Progenitor cell of endocrine pancreas (in vitro differentiated cells): Measurements from ENCODE around the gene CGNL1. TPM values are rescaled to one million over a fixed set of nuclear protein-coding genes. Genes with fewer than 3 reads are reported as not detected.

ENCODE experiments used
- DNase-seq: peaks from one replicate; pipeline ENCODE4 v3.0.0; 2021; ENCODE audit warnings: low spot score; ENCODE audit not compliant: unreplicated experiment
- H3K27ac Mint-ChIP-seq: 2 replicates; pipeline ENCODE4 v1.8.0; 2021; ENCODE audit warnings: mild to moderate bottlenecking, moderate library complexity, mixed read lengths
- H3K27me3 Mint-ChIP-seq: 2 replicates; pipeline ENCODE4 v1.8.0; 2021; ENCODE audit warnings: mixed read lengths
- H3K36me3 Mint-ChIP-seq: 2 replicates; pipeline ENCODE4 v1.8.0; 2022; ENCODE audit warnings: mixed read lengths; ENCODE audit not compliant: insufficient read depth
- H3K4me1 Mint-ChIP-seq: 2 replicates; pipeline ENCODE4 v1.8.0; 2021; ENCODE audit warnings: low read depth, mixed read lengths
- H3K4me3 Mint-ChIP-seq: 2 replicates; pipeline ENCODE4 v1.8.0; 2021; ENCODE audit warnings: low read depth, mild to moderate bottlenecking, moderate library complexity, mixed read lengths
- H3K9me3 Mint-ChIP-seq: 2 replicates; pipeline ENCODE4 v1.8.0; 2021; ENCODE audit warnings: low read depth, mixed read lengths
- total RNA-seq: library from RNA; stranded (reverse); gene quantifications from 2 replicates; pipeline ENCODE4 v1.2.1, GENCODE V29; 2021
- TF ChIP-seq, protein P1 (sequence below): fragments of 200-600 bp; sonication (generic); IDR thresholded peaks from one replicate; pipeline ENCODE4 v1.5.0; 2021; ENCODE audit warnings: antibody characterized with exemption, mild to moderate bottlenecking; ENCODE audit not compliant: unreplicated experiment

Gene CGNL1
- total RNA-seq, 1 donor from 2014 or later = 41.9 TPM

DNA sequence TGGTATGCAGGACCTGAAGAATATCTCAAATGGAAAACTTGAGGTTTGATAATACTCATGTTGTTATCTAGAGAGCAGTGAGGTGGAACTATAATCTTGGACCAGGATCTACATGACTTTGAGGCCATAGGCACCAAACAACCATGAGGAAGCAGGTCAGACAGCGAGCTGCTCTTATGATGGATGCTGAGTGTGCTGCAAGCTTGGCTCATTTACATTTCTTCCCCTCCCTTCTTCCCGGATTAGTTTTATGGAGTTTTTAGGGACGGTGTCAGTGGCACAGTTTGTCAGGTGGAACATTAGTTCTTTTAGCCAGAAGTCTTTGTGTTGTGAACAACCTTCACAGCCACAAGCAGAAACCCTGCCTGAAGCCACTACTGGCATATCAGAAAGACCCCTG, 207.4 kb downstream of the CGNL1 start:
- peaks cover 9% of the 10 kb centered on the region for H3K36me3 Mint-ChIP-seq
- H3K27me3 Mint-ChIP-seq = peaks cover 5% of the 10 kb centered on the region
- H3K4me1 Mint-ChIP-seq = peaks cover 29% of the 10 kb centered on the region
- no peak overlapping the region for H3K4me3 Mint-ChIP-seq
- no peak for DNase-seq
- no peak overlapping the region for H3K27ac Mint-ChIP-seq
- H3K9me3 Mint-ChIP-seq = peaks cover 16% of the 10 kb centered on the region
- TF ChIP-seq, protein P1, sequence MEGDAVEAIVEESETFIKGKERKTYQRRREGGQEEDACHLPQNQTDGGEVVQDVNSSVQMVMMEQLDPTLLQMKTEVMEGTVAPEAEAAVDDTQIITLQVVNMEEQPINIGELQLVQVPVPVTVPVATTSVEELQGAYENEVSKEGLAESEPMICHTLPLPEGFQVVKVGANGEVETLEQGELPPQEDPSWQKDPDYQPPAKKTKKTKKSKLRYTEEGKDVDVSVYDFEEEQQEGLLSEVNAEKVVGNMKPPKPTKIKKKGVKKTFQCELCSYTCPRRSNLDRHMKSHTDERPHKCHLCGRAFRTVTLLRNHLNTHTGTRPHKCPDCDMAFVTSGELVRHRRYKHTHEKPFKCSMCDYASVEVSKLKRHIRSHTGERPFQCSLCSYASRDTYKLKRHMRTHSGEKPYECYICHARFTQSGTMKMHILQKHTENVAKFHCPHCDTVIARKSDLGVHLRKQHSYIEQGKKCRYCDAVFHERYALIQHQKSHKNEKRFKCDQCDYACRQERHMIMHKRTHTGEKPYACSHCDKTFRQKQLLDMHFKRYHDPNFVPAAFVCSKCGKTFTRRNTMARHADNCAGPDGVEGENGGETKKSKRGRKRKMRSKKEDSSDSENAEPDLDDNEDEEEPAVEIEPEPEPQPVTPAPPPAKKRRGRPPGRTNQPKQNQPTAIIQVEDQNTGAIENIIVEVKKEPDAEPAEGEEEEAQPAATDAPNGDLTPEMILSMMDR = no peak

DNA sequence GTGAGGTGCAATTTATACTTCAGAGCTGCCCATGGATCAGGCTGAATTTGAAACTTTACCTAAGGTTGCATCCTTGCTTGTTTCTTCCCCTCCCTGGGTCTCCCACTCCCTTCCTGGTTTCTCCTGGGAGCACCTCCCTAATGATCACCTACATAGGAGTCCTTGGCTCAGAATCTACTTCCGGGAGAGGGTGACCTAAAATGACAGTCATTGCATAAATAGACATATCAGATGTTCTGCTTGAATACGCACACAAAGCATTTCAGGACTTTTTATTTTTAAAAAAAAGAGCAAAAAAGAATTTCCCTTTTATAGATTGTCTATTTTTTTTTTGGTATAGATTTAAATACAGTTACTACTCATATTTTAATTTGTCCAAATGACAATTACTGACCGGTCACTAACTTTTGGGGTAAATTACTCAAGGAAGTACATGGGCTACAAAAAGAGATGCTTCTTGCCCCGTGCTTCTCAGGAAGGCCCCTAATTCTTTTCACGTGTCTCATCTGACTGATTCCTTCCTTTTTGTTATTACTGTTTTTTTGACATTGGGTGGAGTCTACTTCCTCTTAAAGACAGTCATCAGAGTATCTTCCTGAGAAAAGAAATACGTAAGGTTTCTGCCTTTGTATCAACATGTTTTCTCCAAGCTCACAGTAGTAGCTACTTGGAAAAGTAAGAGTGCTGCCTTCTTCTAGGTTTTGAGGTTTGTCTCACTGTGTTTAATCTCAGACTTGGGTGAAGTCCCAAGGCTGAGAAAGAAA, 210.5 kb downstream of the CGNL1 start:
- H3K27ac Mint-ChIP-seq = no peak overlapping the region
- TF ChIP-seq, protein P1 = no peak
- H3K4me3 Mint-ChIP-seq = no peak overlapping the region
- peaks cover 9% of the 10 kb centered on the region for H3K36me3 Mint-ChIP-seq
- peaks cover 14% of the 10 kb centered on the region for H3K9me3 Mint-ChIP-seq
- no peak for DNase-seq
- peaks cover 16% of the 10 kb centered on the region for H3K4me1 Mint-ChIP-seq
- peaks cover 14% of the 10 kb centered on the region for H3K27me3 Mint-ChIP-seq

GRCh38 chr15:57589281-57589680, 213.0 kb downstream of the CGNL1 start:
- Mint-ChIP-seq H3K27me3 (peaks cover 14% of the 10 kb centered on the region), H3K36me3 (peaks cover under 1% of the 10 kb centered on the region), H3K9me3 (no peaks in the 10 kb centered on the region), H3K4me1 (peaks cover 18% of the 10 kb centered on the region), H3K4me3 (no peak overlapping the region), H3K27ac (no peak overlapping the region)
- TF ChIP-seq, protein P1 = no peak
- no peak for DNase-seq

- Mint-ChIP-seq H3K4me3 (peak overlapping the region; percentile 56), H3K36me3 (peaks cover 1% of the 10 kb centered on the region), H3K27ac (peak overlapping the region; percentile 15), H3K27me3 (peaks cover 14% of the 10 kb centered on the region), H3K9me3 (no peaks in the 10 kb centered on the region), H3K4me1 (peaks cover 20% of the 10 kb centered on the region)
- no peak for DNase-seq
- TF ChIP-seq, protein P1 = no peak
Measured at GRCh38 chr15:57589754-57590153, 213.4 kb downstream of the CGNL1 start.

DNA sequence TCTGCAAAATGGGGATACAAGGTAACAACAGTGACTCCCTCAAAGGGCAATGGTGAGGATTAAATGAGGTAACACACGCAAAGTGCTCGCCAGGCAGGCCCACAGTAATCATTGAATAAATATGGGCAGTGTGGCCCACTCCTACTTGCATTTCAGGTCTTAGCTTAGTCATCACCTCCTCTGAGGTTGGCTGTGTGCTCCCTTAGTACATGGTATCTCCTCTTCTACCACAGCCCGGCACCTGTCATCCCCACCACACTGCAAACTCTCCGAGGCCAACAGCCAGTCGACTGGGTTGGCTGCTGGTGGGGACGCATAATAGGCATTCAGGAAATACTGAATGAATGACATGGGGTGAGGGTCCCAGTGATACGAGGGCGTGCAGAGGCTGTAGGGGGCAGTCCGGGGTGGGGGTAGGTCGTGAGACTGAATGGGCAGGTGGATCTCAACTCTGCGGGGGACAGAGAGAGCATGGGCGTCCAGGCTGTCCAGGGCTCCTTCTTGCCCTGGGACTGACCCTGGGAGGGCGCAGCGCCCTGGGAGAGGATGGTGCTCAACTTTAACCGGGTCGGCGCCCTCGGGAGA, 215.0 kb downstream of the CGNL1 start:
- Mint-ChIP-seq H3K36me3 (peaks cover 1% of the 10 kb centered on the region), H3K4me3 (peak overlapping the region; percentile 76), H3K9me3 (no peaks in the 10 kb centered on the region), H3K4me1 (peaks cover 29% of the 10 kb centered on the region), H3K27me3 (peaks cover 14% of the 10 kb centered on the region), H3K27ac (no peak overlapping the region)
- TF ChIP-seq, protein P1 = no peak
- no peak for DNase-seq
